Keratinocyte (primary cell): ENCODE data around the gene PPM1B. TPM values are rescaled to one million over a fixed set of nuclear protein-coding genes. Genes with fewer than 3 reads are reported as not detected.

ENCODE experiments used
- DNase-seq: peaks from one replicate; pipeline ENCODE4 v3.0.0-alpha.2; 2011; ENCODE audit warnings: low read depth, missing footprints, low spot score
- FAIRE-seq: peaks from 2 replicates; lab custom pipeline; 2011; peaks lifted over from hg19 to GRCh38; lab: Jason Lieb, UNC
- H2AFZ ChIP-seq: 2 replicates; pipeline ENCODE4 v1.6.0; 2012; ENCODE audit warnings: low read length, control low read depth, inconsistent platforms; ENCODE audit not compliant: control insufficient read depth
- H3K27ac ChIP-seq: 2 replicates; pipeline ENCODE4 v1.5.1; 2011; ENCODE audit warnings: low read length; ENCODE audit not compliant: control insufficient read depth, insufficient read depth
- H3K27me3 ChIP-seq: 3 replicates; pipeline ENCODE4 v1.6.0; 2011; ENCODE audit warnings: low read length; ENCODE audit not compliant: control insufficient read depth, insufficient read depth; ENCODE audit errors: extremely low read depth
- H3K36me3 ChIP-seq, 2 experiments: 2 replicates in 1 of 2; 3 replicates in 1 of 2; pipeline ENCODE4 v1.5.1; 2011; ENCODE audit warnings: low read length in 2 of 2, mild to moderate bottlenecking in 1 of 2; ENCODE audit not compliant: control insufficient read depth in 2 of 2, insufficient read depth in 2 of 2; ENCODE audit errors: extremely low read depth in 1 of 2
- H3K4me1 ChIP-seq: 3 replicates; pipeline ENCODE4 v1.5.1; 2011; ENCODE audit warnings: low read length; ENCODE audit not compliant: control insufficient read depth, insufficient read depth; ENCODE audit errors: extremely low read depth
- H3K4me2 ChIP-seq: 3 replicates; pipeline ENCODE4 v1.6.0; 2011; ENCODE audit warnings: low read depth, low read length; ENCODE audit not compliant: control insufficient read depth, insufficient read depth; ENCODE audit errors: extremely low read depth
- H3K4me3 ChIP-seq, 3 experiments: fragments of 200-600 bp in 1 of 3; sonication (generic) in 1 of 3; 2 replicates in 2 of 3; 3 replicates in 1 of 3; pipeline ENCODE4 v1.5.1; 2011 to 2016; ENCODE audit warnings: low read length in 3 of 3, mild to moderate bottlenecking in 3 of 3, control low read depth in 2 of 3, inconsistent platforms in 1 of 3, low read depth in 1 of 3, mixed read lengths in 1 of 3, mixed run types in 1 of 3, moderate library complexity in 1 of 3; ENCODE audit not compliant: control insufficient read depth in 2 of 3, insufficient read depth in 2 of 3; ENCODE audit errors: extremely low read depth in 1 of 3
- H3K79me2 ChIP-seq: 2 replicates; pipeline ENCODE4 v1.6.0; 2012; ENCODE audit warnings: low read length; ENCODE audit not compliant: control insufficient read depth, insufficient read depth
- H3K9ac ChIP-seq: 3 replicates; pipeline ENCODE4 v1.6.0; 2011; ENCODE audit warnings: low read length; ENCODE audit not compliant: control insufficient read depth, insufficient read depth; ENCODE audit errors: extremely low read depth
- H3K9me1 ChIP-seq: 3 replicates; pipeline ENCODE4 v1.6.0; 2011; ENCODE audit warnings: low read length; ENCODE audit not compliant: control insufficient read depth, insufficient read depth; ENCODE audit errors: extremely low read depth
- H3K9me3 ChIP-seq: 2 replicates; pipeline ENCODE4 v1.5.1; 2012; ENCODE audit warnings: low read depth, low read length; ENCODE audit not compliant: control insufficient read depth
- H4K20me1 ChIP-seq: 3 replicates; pipeline ENCODE4 v1.6.0; 2011; ENCODE audit warnings: low read length; ENCODE audit not compliant: control insufficient read depth, insufficient read depth; ENCODE audit errors: extremely low read depth
- CTCF ChIP-seq, 3 experiments: IDR thresholded peaks in 1 of 3; conservative IDR thresholded peaks in 1 of 3; optimal IDR thresholded peaks in 1 of 3; 2 replicates in 2 of 3; 3 replicates in 1 of 3; pipeline versions ENCODE3 to v1.5.1; 2011; ENCODE audit warnings: low read length in 3 of 3, mild to moderate bottlenecking in 3 of 3, moderate library complexity in 2 of 3, control low read depth in 1 of 3, inconsistent platforms in 1 of 3; ENCODE audit not compliant: insufficient read depth in 2 of 3; ENCODE audit errors: extremely low read depth in 1 of 3
- EZH2 ChIP-seq: IDR thresholded peaks from one replicate; pipeline ENCODE4 v1.6.1; 2012; ENCODE audit warnings: inconsistent platforms, mild to moderate bottlenecking, low read length, moderate library complexity
- dilution Hi-C: fragments of 300-500 bp; cut with MboI; formaldehyde crosslinking; loops from one replicate; pipeline ENCODE4 v1.7.0; 2020; ENCODE audit warnings: low sequenced_read_pairs; ENCODE audit not compliant: extremely low pct_ligation_motif_present
- polyA plus RNA-seq, 5 experiments: library from polyadenylated mRNA; depleted of rRNA in 3 of 5; stranded (reverse) in 3 of 5; stranded (forward) in 1 of 5; unstranded in 1 of 5; fragments of >200 nt; gene quantifications; 1 replicate in 1 of 5; 2 replicates in 3 of 5; 3 replicates in 1 of 5; pipeline versions ENCODE4 v1.2.1 to v1.2.3, GENCODE V29; 2011 to 2012; ENCODE audit warnings: missing spikeins in 2 of 5, low read depth in 1 of 5, low replicate concordance in 1 of 5

PPM1B gene
- polyA plus RNA-seq, 1 donor (not counting 4 experiments of a cell fraction or from before 2014, with no cell fraction given), result 34.5 TPM

- FAIRE-seq, result no peak
- H3K27me3 ChIP-seq, result no peaks in the 10 kb centered on the region
- H3K36me3 ChIP-seq, result peaks cover 2 to 11% of the 10 kb centered on the region in 2 experiments
- dilution Hi-C loops, result no loop called here
- TF ChIP-seq EZH2 (no peak), CTCF (optimal IDR thresholded peaks at IDR 0.05 in 1 of 3, IDR thresholded peaks at IDR 0.05 in 1 of 3, conservative IDR thresholded peaks at IDR 0.05 in 1 of 3; ENCODE audit: extremely low read depth in 1 of 3, insufficient read depth in 2 of 3, low read length in 3 of 3) (no peak)
- H3K4me2 ChIP-seq, result no peak overlapping the region
- H3K9me3 ChIP-seq, result no peaks in the 10 kb centered on the region
- no peak overlapping the region for H2AFZ ChIP-seq
- H3K79me2 ChIP-seq, result peaks cover 2% of the 10 kb centered on the region
- no peak overlapping the region for H3K4me3 ChIP-seq
- no peak overlapping the region for H3K9ac ChIP-seq
- H3K9me1 ChIP-seq, result no peaks in the 10 kb centered on the region
- no peaks in the 10 kb centered on the region for H3K4me1 ChIP-seq
- no peaks in the 10 kb centered on the region for H4K20me1 ChIP-seq
- no peak overlapping the region for H3K27ac ChIP-seq
- DNase-seq, result no peak
These were observed 43.6 kb downstream of the PPM1B start for GRCh38 chr2:44212302-44212701.

GRCh38 chr2:44215827-44216226, 47.2 kb downstream of the PPM1B start:
- no peak overlapping the region for H3K27ac ChIP-seq
- no peak overlapping the region for H3K4me2 ChIP-seq
- H3K9me3 ChIP-seq, result no peaks in the 10 kb centered on the region
- H3K9me1 ChIP-seq, result no peaks in the 10 kb centered on the region
- TF ChIP-seq EZH2 (no peak), CTCF (optimal IDR thresholded peaks at IDR 0.05 in 1 of 3, IDR thresholded peaks at IDR 0.05 in 1 of 3, conservative IDR thresholded peaks at IDR 0.05 in 1 of 3; ENCODE audit: extremely low read depth in 1 of 3, insufficient read depth in 2 of 3, low read length in 3 of 3) (no peak)
- H3K36me3 ChIP-seq, result peaks cover 0 to 8% of the 10 kb centered on the region in 2 experiments
- no peaks in the 10 kb centered on the region for H3K79me2 ChIP-seq
- dilution Hi-C loops, result no loop called here
- no peak overlapping the region for H3K9ac ChIP-seq
- no peaks in the 10 kb centered on the region for H4K20me1 ChIP-seq
- H2AFZ ChIP-seq, result no peak overlapping the region
- DNase-seq, result no peak
- no peaks in the 10 kb centered on the region for H3K27me3 ChIP-seq
- FAIRE-seq, result no peak
- H3K4me1 ChIP-seq, result no peaks in the 10 kb centered on the region
- H3K4me3 ChIP-seq, result no peak overlapping the region
